Choroid plexus epithelial cell (primary cell): ENCODE data around the gene MARS1.
"Not testable (repeated sequence)": the region's sequence is repeated elsewhere in the genome, so short reads cannot be mapped to it uniquely, and the experiment has no call there.

Source experiments
- DNase-seq: peaks from one replicate; pipeline ENCODE4 v3.0.0-alpha.2; 2010; ENCODE audit warnings: low read depth
- H3K4me3 ChIP-seq: 2 replicates; pipeline ENCODE4 v1.5.1; 2011; ENCODE audit warnings: low read depth, mild to moderate bottlenecking, control low read depth, low read length, moderate library complexity
- CTCF ChIP-seq: conservative IDR thresholded peaks from 2 replicates; pipeline ENCODE4 v1.5.1; 2011; ENCODE audit warnings: low read depth, mild to moderate bottlenecking, control low read depth, inconsistent platforms, low read length, moderate library complexity

Gene MARS1

GRCh38 chr12:57487597-57488401 lies at the start of gene MARS1:
Gene MARS1, plus strand, starts transcription at chr12:57488068. Its CDS starts 23 bp downstream, at chr12:57488091.
- peak; percentile 97 for DNase-seq
- H3K4me3 ChIP-seq = peak within 1 kb of the TSS; percentile 99
- TF ChIP-seq CTCF = no peak

- H3K4me3 ChIP-seq = no peak overlapping the region
- no peak for DNase-seq
- no peak for TF ChIP-seq CTCF
Observed at GRCh38 chr12:57438400-57438799, 49.5 kb upstream of the MARS1 start.

DNA sequence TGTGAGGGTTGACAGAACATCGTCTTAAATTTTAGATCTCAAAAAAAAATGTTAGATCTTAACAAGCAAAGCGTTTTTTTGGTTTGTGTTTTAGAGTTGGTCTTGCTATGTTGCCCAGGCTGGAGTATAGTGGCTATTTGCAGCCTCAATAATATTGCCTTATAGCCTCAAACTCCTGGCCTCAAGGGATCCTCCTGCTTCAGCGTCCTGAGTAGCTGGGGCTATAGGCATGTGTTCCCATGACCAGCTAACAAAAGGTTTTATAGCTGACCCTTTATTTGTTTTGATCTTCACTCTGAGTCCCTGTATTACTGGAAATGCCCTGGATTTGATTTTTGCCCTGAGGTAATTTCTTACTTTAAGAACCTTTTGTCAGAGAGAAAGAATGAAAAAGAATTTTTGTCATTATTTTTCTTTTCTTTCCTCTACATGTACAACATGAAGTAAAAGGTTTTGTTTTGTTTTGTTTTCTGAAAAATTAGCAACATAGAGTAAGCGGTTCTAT lies 48.1 kb upstream of the MARS1 start:
- no peak for DNase-seq
- TF ChIP-seq CTCF = no peak
- H3K4me3 ChIP-seq = no peak overlapping the region

- not testable (repeated sequence) for DNase-seq, H3K4me3 ChIP-seq
Observed at GRCh38 chr12:57441393-57441792, 46.5 kb upstream of the MARS1 start.

DNA sequence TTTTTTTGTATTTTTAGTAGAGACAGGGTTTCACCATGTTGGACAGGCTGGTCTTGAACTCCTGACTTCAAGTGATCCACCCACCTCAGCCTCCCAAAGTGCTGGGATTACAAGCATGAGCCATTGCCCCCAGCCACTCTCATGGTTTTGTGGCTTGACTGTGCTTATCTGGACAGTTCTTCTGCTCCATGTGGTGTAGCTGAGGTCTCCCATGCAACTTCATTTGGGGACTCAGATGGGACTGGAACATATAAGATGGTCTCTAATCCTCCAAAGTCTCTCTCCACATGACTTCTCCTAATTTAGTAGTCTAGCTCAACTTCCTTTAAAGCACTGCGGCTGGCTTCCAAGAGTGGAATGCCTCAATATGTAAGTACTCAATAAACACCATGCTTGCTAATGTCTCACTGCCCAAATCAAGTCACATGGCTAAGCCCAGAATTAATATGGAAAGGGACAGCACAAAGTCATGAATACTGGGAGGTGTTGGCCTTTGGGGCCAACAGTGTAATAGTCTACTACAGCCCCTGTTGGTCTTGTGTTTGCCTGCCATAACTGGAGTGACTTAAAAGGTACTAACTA lies 45.9 kb upstream of the MARS1 start:
- DNase-seq = no peak

DNA sequence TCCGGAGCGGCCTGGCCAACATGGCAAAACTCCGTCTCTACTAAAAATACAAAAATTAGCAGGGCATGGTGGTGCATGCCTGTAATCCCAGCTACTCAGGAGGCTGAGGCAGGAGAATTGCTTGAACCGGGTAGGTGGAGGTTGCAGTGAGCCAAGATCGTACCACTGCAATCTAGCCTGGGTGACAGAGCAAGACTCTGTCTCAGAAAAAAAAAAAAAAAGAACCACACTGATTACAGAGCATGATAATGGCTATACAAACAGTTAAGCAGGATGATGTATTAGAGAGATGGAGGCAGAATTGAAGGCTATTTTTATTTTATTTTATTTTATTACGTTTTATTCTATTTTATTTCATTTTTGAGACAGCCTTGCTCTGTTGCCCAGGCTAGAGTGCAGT lies 43.5 kb upstream of the MARS1 start:
- H3K4me3 ChIP-seq, DNase-seq: not testable (repeated sequence)

More for the DNA sequence above, 45.9 kb upstream of the MARS1 start:
- no peak for TF ChIP-seq CTCF
- no peak overlapping the region for H3K4me3 ChIP-seq

DNA sequence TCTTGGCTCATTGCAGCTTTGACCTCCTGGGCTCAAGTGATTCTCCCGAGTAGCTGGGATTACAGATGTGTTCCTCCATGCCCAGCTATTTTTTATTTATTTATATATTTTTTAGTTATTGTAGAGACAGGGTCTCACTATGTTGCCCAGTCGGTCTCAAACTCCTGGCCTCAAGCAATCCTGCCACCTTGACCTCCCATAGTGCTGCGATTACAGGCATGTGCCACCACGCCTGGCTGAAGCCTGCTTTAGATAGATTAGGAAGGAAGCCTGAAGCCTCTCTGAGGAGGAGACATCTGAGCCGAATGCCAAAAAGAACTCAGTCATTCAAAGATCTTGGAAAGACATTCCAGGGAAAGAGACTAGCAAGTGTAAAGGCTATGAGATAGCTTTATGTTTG lies 43.1 kb upstream of the MARS1 start:
- no peak for DNase-seq
- H3K4me3 ChIP-seq = no peak overlapping the region
- TF ChIP-seq CTCF = no peak

DNA sequence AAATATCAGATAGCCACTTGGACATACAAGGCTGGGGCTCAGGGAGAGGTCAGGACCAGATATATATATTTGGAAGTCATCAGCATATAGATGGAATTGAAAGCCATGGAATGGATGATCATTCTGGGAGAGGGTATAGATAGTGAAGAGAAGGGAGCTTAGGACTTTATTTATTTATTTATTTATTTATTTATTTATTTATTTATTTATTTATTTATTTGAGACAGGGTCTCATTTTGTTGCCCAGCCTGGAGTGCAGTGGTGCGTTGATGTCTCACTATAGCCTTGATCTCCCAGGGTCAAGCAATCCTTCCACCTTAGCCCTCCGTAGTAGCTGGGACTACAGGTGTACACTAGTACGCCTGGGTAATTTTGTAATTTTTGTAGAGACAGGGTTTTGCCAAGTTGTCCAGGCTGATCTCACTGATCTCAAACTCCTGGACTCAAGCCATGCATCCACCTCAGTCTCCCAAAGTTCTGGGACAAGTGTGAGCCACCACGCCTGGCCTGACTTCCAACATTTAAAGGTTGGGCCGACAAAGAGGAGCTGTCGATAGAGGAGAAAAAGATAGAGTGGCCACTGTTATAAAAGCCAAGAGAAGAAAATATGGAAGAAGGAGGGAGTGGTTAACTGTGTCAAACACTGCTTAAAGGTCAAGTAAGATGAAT lies 41.4 kb upstream of the MARS1 start:
- DNase-seq = no peak
- no peak for TF ChIP-seq CTCF
- no peak overlapping the region for H3K4me3 ChIP-seq
